ENCODE measurements around the gene MAP2K5. TPM values are rescaled to one million over a fixed set of nuclear protein-coding genes. Genes with fewer than 3 reads are reported as not detected.
A peak's percentile ranks its signal among the peaks of the same experiment; 100 is the strongest.

The MAP2K5 gene
- total RNA-seq, 1 donor from 2014 or later: 8.0 TPM

GRCh38 chr15:67717776-67718175 is 175.3 kb downstream of the MAP2K5 start:
- DNase-seq (ENCODE audit: low read depth): no peak
- no peak for TF ChIP-seq CTCF (IDR thresholded peaks at IDR 0.05; ENCODE audit: insufficient read depth, low read length, poor library complexity, severe bottlenecking)
- H3K27me3 ChIP-seq (ENCODE audit: control insufficient read depth, insufficient read depth, low read length): no peaks in the 10 kb centered on the region
- no peak overlapping the region for H3K4me3 ChIP-seq (ENCODE audit: low read depth, low read length)
- H3K36me3 ChIP-seq (ENCODE audit: control insufficient read depth, insufficient read depth, low read length): no peaks in the 10 kb centered on the region

- H3K36me3 ChIP-seq (ENCODE audit: control insufficient read depth, insufficient read depth, low read length): no peaks in the 10 kb centered on the region
- H3K4me3 ChIP-seq (ENCODE audit: low read depth, low read length): no peak overlapping the region
- DNase-seq (ENCODE audit: low read depth): no peak
- TF ChIP-seq CTCF (IDR thresholded peaks at IDR 0.05; ENCODE audit: insufficient read depth, low read length, poor library complexity, severe bottlenecking): no peak
- no peaks in the 10 kb centered on the region for H3K27me3 ChIP-seq (ENCODE audit: control insufficient read depth, insufficient read depth, low read length)
Measured at GRCh38 chr15:67719330-67719959, 176.9 kb downstream of the MAP2K5 start.

- H3K27me3 ChIP-seq (ENCODE audit: control insufficient read depth, insufficient read depth, low read length): no peaks in the 10 kb centered on the region
- DNase-seq (ENCODE audit: low read depth): peak; percentile 7
- no peaks in the 10 kb centered on the region for H3K36me3 ChIP-seq (ENCODE audit: control insufficient read depth, insufficient read depth, low read length)
- no peak overlapping the region for H3K4me3 ChIP-seq (ENCODE audit: low read depth, low read length)
- no peak for TF ChIP-seq CTCF (IDR thresholded peaks at IDR 0.05; ENCODE audit: insufficient read depth, low read length, poor library complexity, severe bottlenecking)
Measured at GRCh38 chr15:67720556-67721175, 178.2 kb downstream of the MAP2K5 start.

- no peak for DNase-seq (ENCODE audit: low read depth)
- H3K36me3 ChIP-seq (ENCODE audit: control insufficient read depth, insufficient read depth, low read length): no peaks in the 10 kb centered on the region
- no peak overlapping the region for H3K4me3 ChIP-seq (ENCODE audit: low read depth, low read length)
- TF ChIP-seq CTCF (IDR thresholded peaks at IDR 0.05; ENCODE audit: insufficient read depth, low read length, poor library complexity, severe bottlenecking): no peak
- no peaks in the 10 kb centered on the region for H3K27me3 ChIP-seq (ENCODE audit: control insufficient read depth, insufficient read depth, low read length)
Measured at GRCh38 chr15:67722030-67722817, 179.7 kb downstream of the MAP2K5 start.

- Histone ChIP-seq H3K4me3 (ENCODE audit: low read depth, low read length) (no peak overlapping the region), H3K36me3 (ENCODE audit: control insufficient read depth, insufficient read depth, low read length) (no peaks in the 10 kb centered on the region), H3K27me3 (ENCODE audit: control insufficient read depth, insufficient read depth, low read length) (no peaks in the 10 kb centered on the region)
- DNase-seq (ENCODE audit: low read depth): no peak
- no peak for TF ChIP-seq CTCF (IDR thresholded peaks at IDR 0.05; ENCODE audit: insufficient read depth, low read length, poor library complexity, severe bottlenecking)
Measured at GRCh38 chr15:67723294-67724024, 181.0 kb downstream of the MAP2K5 start.

Measured in kidney epithelial cell (primary cell).